Gastroesophageal sphincter (tissue), 3 donors: ENCODE measurements around the gene RASL11A.

Experiments used
- EP300 ChIP-seq: sonication (generic); formaldehyde crosslinking; IDR thresholded peaks from one replicate; pipeline ENCODE4 v1.6.1; 2017; ENCODE audit warnings: antibody characterized with exemption, mild to moderate bottlenecking
- POLR2A ChIP-seq, 2 donors: fragments of 450-650 bp; IDR thresholded peaks; one replicate each; pipeline ENCODE4 v1.6.1; 2017; ENCODE audit warnings: antibody characterized with exemption in 2 of 2, mild to moderate bottlenecking in 2 of 2, moderate library complexity in 1 of 2
- POLR2AphosphoS5 ChIP-seq: sonication (generic); formaldehyde crosslinking; IDR thresholded peaks from one replicate; pipeline ENCODE4 v1.6.1; 2017; ENCODE audit warnings: antibody characterized with exemption
- TF ChIP-seq, protein P1 (sequence below), 4 experiments: fragments of 200-600 bp in 2 of 4; fragments of 450-650 bp in 2 of 4; sonication (generic) in 1 of 4; IDR thresholded peaks; one replicate each; pipeline ENCODE4 v1.5.1; 2017 to 2019; ENCODE audit warnings: antibody characterized with exemption in 4 of 4, mild to moderate bottlenecking in 2 of 4, moderate library complexity in 2 of 4

DNA sequence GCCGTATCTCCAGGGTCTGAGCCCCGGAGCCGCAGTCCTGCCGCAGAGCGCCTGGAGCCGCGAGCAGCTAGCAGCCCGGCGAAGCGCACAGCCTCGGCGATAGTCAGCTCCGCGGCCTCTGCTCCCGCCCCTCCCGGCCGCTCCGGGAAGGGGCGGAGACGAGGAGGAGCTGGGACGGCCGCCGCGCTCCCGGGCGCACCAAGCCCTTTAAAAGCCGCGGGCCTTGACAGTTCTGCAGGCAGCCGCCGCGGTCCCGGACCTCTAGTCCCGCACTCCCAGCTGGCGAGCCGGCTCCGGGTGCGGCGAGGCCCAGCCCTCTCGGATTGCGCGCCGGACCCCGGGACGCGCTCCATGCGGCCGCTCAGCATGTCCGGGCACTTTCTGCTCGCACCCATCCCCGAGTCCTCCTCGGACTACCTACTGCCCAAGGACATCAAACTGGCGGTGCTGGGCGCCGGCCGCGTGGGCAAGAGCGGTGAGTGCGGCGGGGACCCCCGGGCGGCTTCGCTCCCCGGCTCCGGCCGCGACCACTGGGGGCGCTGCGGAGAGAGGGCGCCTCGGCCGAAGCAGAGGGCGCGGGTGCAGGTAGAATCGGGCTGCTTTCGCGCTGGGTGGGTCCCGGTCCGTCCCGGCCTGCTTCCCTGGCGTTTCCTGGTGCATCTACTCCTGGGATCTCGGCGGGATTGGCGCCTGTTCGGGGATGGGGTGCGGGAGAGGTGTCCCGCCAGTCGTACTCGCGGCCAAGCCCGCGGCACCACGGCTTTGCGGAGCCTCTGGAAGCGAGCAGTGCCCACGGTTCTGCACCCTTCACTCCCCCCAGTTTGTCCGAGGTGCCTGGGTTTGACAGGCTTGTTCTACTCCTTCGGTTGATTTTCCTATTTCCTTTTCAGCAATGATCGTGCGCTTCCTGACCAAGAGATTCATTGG, at the start of gene RASL11A:
- TF ChIP-seq, protein P1, sequence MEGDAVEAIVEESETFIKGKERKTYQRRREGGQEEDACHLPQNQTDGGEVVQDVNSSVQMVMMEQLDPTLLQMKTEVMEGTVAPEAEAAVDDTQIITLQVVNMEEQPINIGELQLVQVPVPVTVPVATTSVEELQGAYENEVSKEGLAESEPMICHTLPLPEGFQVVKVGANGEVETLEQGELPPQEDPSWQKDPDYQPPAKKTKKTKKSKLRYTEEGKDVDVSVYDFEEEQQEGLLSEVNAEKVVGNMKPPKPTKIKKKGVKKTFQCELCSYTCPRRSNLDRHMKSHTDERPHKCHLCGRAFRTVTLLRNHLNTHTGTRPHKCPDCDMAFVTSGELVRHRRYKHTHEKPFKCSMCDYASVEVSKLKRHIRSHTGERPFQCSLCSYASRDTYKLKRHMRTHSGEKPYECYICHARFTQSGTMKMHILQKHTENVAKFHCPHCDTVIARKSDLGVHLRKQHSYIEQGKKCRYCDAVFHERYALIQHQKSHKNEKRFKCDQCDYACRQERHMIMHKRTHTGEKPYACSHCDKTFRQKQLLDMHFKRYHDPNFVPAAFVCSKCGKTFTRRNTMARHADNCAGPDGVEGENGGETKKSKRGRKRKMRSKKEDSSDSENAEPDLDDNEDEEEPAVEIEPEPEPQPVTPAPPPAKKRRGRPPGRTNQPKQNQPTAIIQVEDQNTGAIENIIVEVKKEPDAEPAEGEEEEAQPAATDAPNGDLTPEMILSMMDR (IDR thresholded peaks at IDR 0.05), result peak; percentile 91 to 98 (median 96)
- TF ChIP-seq POLR2A (IDR thresholded peaks at IDR 0.05) (peak; percentile 90 to 94), POLR2AphosphoS5 (peak; percentile 94), EP300 (no peak)
